ENCODE results near the gene L3MBTL3. TPM values are rescaled to one million over a fixed set of nuclear protein-coding genes. Genes with fewer than 3 reads are reported as not detected.

Gene L3MBTL3
- total RNA-seq, 1 experiment from 2014 or later = 14.3 TPM

GRCh38 chr6:130063806-130064205 is 45.4 kb downstream of the L3MBTL3 start:
- Histone ChIP-seq H3K4me3 (ENCODE audit: low read depth, low read length) (no peak overlapping the region), H3K9me3 (no peaks in the 10 kb centered on the region), H3K36me3 (ENCODE audit: control insufficient read depth, insufficient read depth, low read length) (peaks cover 2% of the 10 kb centered on the region; the same call in 1 of the 2 replicates), H3K27me3 (replicated peaks; ENCODE audit: control insufficient read depth, insufficient read depth, low read length) (no peaks in the 10 kb centered on the region), H3K4me1 (no peaks in the 10 kb centered on the region)
- no peak for TF ChIP-seq CTCF (IDR thresholded peaks at IDR 0.05; ENCODE audit: insufficient read depth in 1 of 2, low read depth in 1 of 2, low read length in 1 of 2, severe bottlenecking in 1 of 2, unreplicated experiment in 1 of 2)
- Mint-ChIP-seq H3K36me3 (ENCODE audit: insufficient read depth, unreplicated experiment) (peaks cover 6% of the 10 kb centered on the region), H3K4me1 (ENCODE audit: low read depth, unreplicated experiment) (no peaks in the 10 kb centered on the region), H3K27ac (ENCODE audit: unreplicated experiment) (no peak overlapping the region), H3K9me3 (ENCODE audit: unreplicated experiment) (no peaks in the 10 kb centered on the region), H3K27me3 (ENCODE audit: insufficient read depth, unreplicated experiment) (no peaks in the 10 kb centered on the region), H3K4me3 (ENCODE audit: unreplicated experiment) (no peak overlapping the region)
- ChIA-PET CTCF (no interaction called here), POLR2A (no interaction called here)
- no TSS peak for BruUV-seq (replicated peaks)
- intact Hi-C loops (cut with micrococcal nuclease; ENCODE audit: unreplicated experiment) = no loop called here
- no peak for DNase-seq

GRCh38 chr6:130065609-130066156 is 47.3 kb downstream of the L3MBTL3 start:
- Histone ChIP-seq H3K4me1 (no peaks in the 10 kb centered on the region), H3K4me3 (ENCODE audit: low read depth, low read length) (no peak overlapping the region), H3K9me3 (no peaks in the 10 kb centered on the region), H3K27me3 (replicated peaks; ENCODE audit: control insufficient read depth, insufficient read depth, low read length) (no peaks in the 10 kb centered on the region), H3K36me3 (ENCODE audit: control insufficient read depth, insufficient read depth, low read length) (peaks cover 2% of the 10 kb centered on the region; the same call in 1 of the 2 replicates)
- no peaks in the 10 kb centered on the region for H3K4me1 Mint-ChIP-seq (ENCODE audit: low read depth, unreplicated experiment)
- BruUV-seq (replicated peaks) = no TSS peak
- H3K9me3 Mint-ChIP-seq (ENCODE audit: unreplicated experiment) = no peaks in the 10 kb centered on the region
- no peak overlapping the region for H3K27ac Mint-ChIP-seq (ENCODE audit: unreplicated experiment)
- no peak for DNase-seq
- TF ChIP-seq CTCF (IDR thresholded peaks at IDR 0.05; ENCODE audit: insufficient read depth in 1 of 2, low read depth in 1 of 2, low read length in 1 of 2, severe bottlenecking in 1 of 2, unreplicated experiment in 1 of 2) = no peak
- H3K4me3 Mint-ChIP-seq (ENCODE audit: unreplicated experiment) = no peak overlapping the region
- CTCF ChIA-PET = no interaction called here
- POLR2A ChIA-PET = no interaction called here
- H3K36me3 Mint-ChIP-seq (ENCODE audit: insufficient read depth, unreplicated experiment) = peaks cover 6% of the 10 kb centered on the region
- intact Hi-C loops (cut with micrococcal nuclease; ENCODE audit: unreplicated experiment) = no loop called here
- no peaks in the 10 kb centered on the region for H3K27me3 Mint-ChIP-seq (ENCODE audit: insufficient read depth, unreplicated experiment)

GRCh38 chr6:130069485-130069884 is 51.1 kb downstream of the L3MBTL3 start:
- intact Hi-C loops (cut with micrococcal nuclease; ENCODE audit: unreplicated experiment) = no loop called here
- POLR2A ChIA-PET = no interaction called here
- no peak overlapping the region for H3K4me3 ChIP-seq (ENCODE audit: low read depth, low read length)
- TF ChIP-seq CTCF (IDR thresholded peaks at IDR 0.05; ENCODE audit: insufficient read depth in 1 of 2, low read depth in 1 of 2, low read length in 1 of 2, severe bottlenecking in 1 of 2, unreplicated experiment in 1 of 2) = no peak
- Mint-ChIP-seq H3K27ac (ENCODE audit: unreplicated experiment) (no peak overlapping the region), H3K9me3 (ENCODE audit: unreplicated experiment) (no peaks in the 10 kb centered on the region), H3K4me1 (ENCODE audit: low read depth, unreplicated experiment) (no peaks in the 10 kb centered on the region), H3K4me3 (ENCODE audit: unreplicated experiment) (no peak overlapping the region), H3K27me3 (ENCODE audit: insufficient read depth, unreplicated experiment) (no peaks in the 10 kb centered on the region), H3K36me3 (ENCODE audit: insufficient read depth, unreplicated experiment) (no peaks in the 10 kb centered on the region)
- no peaks in the 10 kb centered on the region for H3K9me3 ChIP-seq
- H3K27me3 ChIP-seq (replicated peaks; ENCODE audit: control insufficient read depth, insufficient read depth, low read length) = no peaks in the 10 kb centered on the region
- BruUV-seq (replicated peaks) = no TSS peak
- H3K4me1 ChIP-seq = no peaks in the 10 kb centered on the region
- DNase-seq = no peak
- CTCF ChIA-PET = no interaction called here
- H3K36me3 ChIP-seq (ENCODE audit: control insufficient read depth, insufficient read depth, low read length) = no peaks in the 10 kb centered on the region

All from Caco-2 (cell line).